Measurements from ENCODE around the gene GPANK1. TPM values are rescaled to one million over a fixed set of nuclear protein-coding genes. Genes with fewer than 3 reads are reported as not detected.
A peak's percentile ranks its signal among the peaks of the same experiment; 100 is the strongest.

The GPANK1 gene
- total and polyA plus RNA-seq, 9 of the 15 experiments (the other 6 are each of a cell fraction or from before 2014, with no cell fraction given), result 32.2 to 111 (median 46.3) TPM

DNA sequence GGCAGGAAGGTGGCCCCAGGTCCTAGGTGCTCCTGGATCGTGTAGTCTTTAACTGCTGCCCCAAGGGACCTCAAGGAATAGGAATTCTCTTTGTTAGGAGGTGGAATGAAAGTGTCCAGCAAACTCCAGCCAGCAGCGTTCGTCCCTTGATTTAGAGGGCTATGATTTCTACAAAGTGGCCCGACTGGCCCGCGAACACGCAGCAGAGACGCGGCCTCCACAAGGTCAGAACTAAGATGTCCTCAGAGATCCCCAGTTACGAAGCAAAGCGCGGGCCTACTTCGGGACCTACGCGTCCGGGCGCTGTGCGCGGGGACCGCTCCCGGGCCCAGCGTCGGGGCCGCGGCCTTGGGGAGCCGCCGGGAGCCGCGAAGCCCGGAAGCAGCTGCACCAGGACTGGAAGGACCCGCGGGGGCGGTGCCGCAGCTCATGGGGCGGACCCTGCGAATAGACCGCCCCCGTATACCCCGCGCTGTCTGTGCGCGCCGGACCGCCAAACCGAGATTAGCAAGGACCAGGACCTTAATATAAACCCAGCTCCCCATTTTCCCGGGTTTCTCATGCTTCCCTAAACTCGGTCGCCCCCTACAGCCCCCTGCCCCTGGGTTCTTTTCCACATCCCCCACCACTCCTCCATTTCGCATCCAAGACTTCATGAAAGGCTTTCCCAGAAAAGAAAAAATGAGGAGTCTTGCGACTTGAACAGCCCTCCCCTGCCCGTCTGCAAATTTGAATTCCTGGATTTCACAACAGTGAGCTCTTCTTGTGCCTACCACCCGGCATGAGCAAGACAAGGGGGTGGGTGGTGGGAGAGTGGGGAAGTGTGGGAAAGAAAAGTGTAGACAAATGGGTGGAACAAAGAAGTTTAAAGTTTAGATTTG, 4.2 kb downstream of the GPANK1 start, which contains the start of gene C6orf47 (continued):
- TF ChIP-seq, protein P1, sequence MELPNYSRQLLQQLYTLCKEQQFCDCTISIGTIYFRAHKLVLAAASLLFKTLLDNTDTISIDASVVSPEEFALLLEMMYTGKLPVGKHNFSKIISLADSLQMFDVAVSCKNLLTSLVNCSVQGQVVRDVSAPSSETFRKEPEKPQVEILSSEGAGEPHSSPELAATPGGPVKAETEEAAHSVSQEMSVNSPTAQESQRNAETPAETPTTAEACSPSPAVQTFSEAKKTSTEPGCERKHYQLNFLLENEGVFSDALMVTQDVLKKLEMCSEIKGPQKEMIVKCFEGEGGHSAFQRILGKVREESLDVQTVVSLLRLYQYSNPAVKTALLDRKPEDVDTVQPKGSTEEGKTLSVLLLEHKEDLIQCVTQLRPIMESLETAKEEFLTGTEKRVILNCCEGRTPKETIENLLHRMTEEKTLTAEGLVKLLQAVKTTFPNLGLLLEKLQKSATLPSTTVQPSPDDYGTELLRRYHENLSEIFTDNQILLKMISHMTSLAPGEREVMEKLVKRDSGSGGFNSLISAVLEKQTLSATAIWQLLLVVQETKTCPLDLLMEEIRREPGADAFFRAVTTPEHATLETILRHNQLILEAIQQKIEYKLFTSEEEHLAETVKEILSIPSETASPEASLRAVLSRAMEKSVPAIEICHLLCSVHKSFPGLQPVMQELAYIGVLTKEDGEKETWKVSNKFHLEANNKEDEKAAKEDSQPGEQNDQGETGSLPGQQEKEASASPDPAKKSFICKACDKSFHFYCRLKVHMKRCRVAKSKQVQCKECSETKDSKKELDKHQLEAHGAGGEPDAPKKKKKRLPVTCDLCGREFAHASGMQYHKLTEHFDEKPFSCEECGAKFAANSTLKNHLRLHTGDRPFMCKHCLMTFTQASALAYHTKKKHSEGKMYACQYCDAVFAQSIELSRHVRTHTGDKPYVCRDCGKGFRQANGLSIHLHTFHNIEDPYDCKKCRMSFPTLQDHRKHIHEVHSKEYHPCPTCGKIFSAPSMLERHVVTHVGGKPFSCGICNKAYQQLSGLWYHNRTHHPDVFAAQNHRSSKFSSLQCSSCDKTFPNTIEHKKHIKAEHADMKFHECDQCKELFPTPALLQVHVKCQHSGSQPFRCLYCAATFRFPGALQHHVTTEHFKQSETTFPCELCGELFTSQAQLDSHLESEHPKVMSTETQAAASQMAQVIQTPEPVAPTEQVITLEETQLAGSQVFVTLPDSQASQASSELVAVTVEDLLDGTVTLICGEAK (IDR thresholded peaks at IDR 0.05), result peak; percentile 65
- TF ChIP-seq, protein P1 (CRISPR knock-in tag; IDR thresholded peaks at IDR 0.05), result no peak
- TF ChIP-seq SNIP1 (IDR thresholded peaks at IDR 0.05; ENCODE audit: low read depth), result no peak
- no peak for TF ChIP-seq POU5F1 (IDR thresholded peaks at IDR 0.05; ENCODE audit: borderline replicate concordance, low read depth, low read length, partially characterized antibody)
- TF ChIP-seq TAF1 (IDR thresholded peaks at IDR 0.05; ENCODE audit: control insufficient read depth, extremely low read depth, insufficient read depth, low read length, severe bottlenecking), result peak; percentile 91
- no peak for TF ChIP-seq RBM39 (optimal IDR thresholded peaks at IDR 0.05; ENCODE audit: low read depth, low read length)
- TF ChIP-seq, protein P2, sequence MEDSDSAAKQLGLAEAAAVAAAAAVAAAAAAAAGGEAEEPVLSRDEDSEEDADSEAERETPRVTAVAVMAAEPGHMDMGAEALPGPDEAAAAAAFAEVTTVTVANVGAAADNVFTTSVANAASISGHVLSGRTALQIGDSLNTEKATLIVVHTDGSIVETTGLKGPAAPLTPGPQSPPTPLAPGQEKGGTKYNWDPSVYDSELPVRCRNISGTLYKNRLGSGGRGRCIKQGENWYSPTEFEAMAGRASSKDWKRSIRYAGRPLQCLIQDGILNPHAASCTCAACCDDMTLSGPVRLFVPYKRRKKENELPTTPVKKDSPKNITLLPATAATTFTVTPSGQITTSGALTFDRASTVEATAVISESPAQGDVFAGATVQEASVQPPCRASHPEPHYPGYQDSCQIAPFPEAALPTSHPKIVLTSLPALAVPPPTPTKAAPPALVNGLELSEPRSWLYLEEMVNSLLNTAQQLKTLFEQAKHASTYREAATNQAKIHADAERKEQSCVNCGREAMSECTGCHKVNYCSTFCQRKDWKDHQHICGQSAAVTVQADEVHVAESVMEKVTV (CRISPR knock-in tag; IDR thresholded peaks at IDR 0.05), result peak; percentile 4; the same call in 1 of the 2 replicates
- TF ChIP-seq, protein P3, sequence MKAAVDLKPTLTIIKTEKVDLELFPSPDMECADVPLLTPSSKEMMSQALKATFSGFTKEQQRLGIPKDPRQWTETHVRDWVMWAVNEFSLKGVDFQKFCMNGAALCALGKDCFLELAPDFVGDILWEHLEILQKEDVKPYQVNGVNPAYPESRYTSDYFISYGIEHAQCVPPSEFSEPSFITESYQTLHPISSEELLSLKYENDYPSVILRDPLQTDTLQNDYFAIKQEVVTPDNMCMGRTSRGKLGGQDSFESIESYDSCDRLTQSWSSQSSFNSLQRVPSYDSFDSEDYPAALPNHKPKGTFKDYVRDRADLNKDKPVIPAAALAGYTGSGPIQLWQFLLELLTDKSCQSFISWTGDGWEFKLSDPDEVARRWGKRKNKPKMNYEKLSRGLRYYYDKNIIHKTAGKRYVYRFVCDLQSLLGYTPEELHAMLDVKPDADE (conservative IDR thresholded peaks at IDR 0.05; ENCODE audit: control insufficient read depth, low read depth, low read length), result peak; percentile 91
- peak; percentile 12 for TF ChIP-seq MEIS2 (IDR thresholded peaks at IDR 0.05; ENCODE audit: partially characterized antibody)
- TF ChIP-seq KDM2B (CRISPR knock-in tag; IDR thresholded peaks at IDR 0.05), result peak; percentile 97
- TF ChIP-seq, protein P4, sequence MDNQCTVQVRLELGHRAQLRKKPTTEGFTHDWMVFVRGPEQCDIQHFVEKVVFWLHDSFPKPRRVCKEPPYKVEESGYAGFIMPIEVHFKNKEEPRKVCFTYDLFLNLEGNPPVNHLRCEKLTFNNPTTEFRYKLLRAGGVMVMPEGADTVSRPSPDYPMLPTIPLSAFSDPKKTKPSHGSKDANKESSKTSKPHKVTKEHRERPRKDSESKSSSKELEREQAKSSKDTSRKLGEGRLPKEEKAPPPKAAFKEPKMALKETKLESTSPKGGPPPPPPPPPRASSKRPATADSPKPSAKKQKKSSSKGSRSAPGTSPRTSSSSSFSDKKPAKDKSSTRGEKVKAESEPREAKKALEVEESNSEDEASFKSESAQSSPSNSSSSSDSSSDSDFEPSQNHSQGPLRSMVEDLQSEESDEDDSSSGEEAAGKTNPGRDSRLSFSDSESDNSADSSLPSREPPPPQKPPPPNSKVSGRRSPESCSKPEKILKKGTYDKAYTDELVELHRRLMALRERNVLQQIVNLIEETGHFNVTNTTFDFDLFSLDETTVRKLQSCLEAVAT (IDR thresholded peaks at IDR 0.05), result no peak; a peak in 1 of 4 replicates
- peak; percentile 91 for TF ChIP-seq L3MBTL2 (IDR thresholded peaks at IDR 0.05)
- TF ChIP-seq RAD51 (IDR thresholded peaks at IDR 0.05; ENCODE audit: borderline replicate concordance, low read depth), result no peak
